Sigmoid colon (tissue), 7 donors: Measurements from ENCODE around the gene ISYNA1. TPM values are rescaled to one million over a fixed set of nuclear protein-coding genes. Genes with fewer than 3 reads are reported as not detected.

Experiments used
- DNase-seq: peaks from one replicate; pipeline ENCODE4 v3.0.0-alpha.2; 2019
- H3K27ac ChIP-seq, 4 donors: fragments of 200-600 bp; sonication (generic); one replicate each; pipeline ENCODE4 v1.5.1; 2016 to 2019; ENCODE audit warnings: mild to moderate bottlenecking in 1 of 4
- H3K27me3 ChIP-seq, 3 donors: fragments of 200-600 bp; sonication (generic); one replicate each; pipeline ENCODE4 v1.5.1; 2019; ENCODE audit warnings: mild to moderate bottlenecking in 1 of 3
- H3K36me3 ChIP-seq, 4 donors: fragments of 200-600 bp; sonication (generic); one replicate each; pipeline ENCODE4 v1.5.1; 2016 to 2019
- H3K4me1 ChIP-seq, 4 donors: fragments of 200-600 bp; sonication (generic); one replicate each; pipeline ENCODE4 v1.5.1; 2017 to 2019
- H3K4me3 ChIP-seq, 4 donors: fragments of 200-600 bp; sonication (generic); one replicate each; pipeline ENCODE4 v1.5.1; 2017 to 2019; ENCODE audit warnings: mild to moderate bottlenecking in 2 of 4, moderate library complexity in 1 of 4
- H3K9me3 ChIP-seq, 4 donors: fragments of 200-600 bp in 3 of 4; sonication (generic) in 3 of 4; one replicate each; pipeline versions ENCODE4 v1.5.1 to v1.6.1; 2013 to 2019
- EP300 ChIP-seq, 4 donors: sonication (generic); formaldehyde crosslinking; IDR thresholded peaks; one replicate each; pipeline ENCODE4 v1.6.1; 2017; ENCODE audit warnings: antibody characterized with exemption in 4 of 4
- POLR2A ChIP-seq, 2 donors: fragments of 450-650 bp; IDR thresholded peaks; one replicate each; pipeline ENCODE4 v1.6.1; 2016; ENCODE audit warnings: antibody characterized with exemption in 2 of 2, mild to moderate bottlenecking in 2 of 2, moderate library complexity in 2 of 2
- POLR2AphosphoS5 ChIP-seq, 4 donors: sonication (generic); formaldehyde crosslinking; IDR thresholded peaks; one replicate each; pipeline ENCODE4 v1.6.1; 2017; ENCODE audit warnings: antibody characterized with exemption in 4 of 4
- WGBS, 2 donors: extraction: QIAGEN DNeasy Blood & Tissue Kit; methylation state at CpG; one replicate each; pipeline ENCODE4 v1.1.7; 2013; 5-methylcytosine and 5-hydroxymethylcytosine counted together
- intact Hi-C: fragments of 100-400 bp; cut with DNase I; formaldehyde crosslinking; loops from one replicate; pipeline ENCODE4 v1.15.1; 2023
- polyA plus RNA-seq, 3 donors: library from polyadenylated mRNA; stranded (reverse); fragments of 200-250 nt; gene quantifications; one replicate each; pipeline ENCODE4 v1.2.3, GENCODE V29; 2013
- total RNA-seq, 4 donors: library from RNA; depleted of rRNA; stranded (reverse); fragments of >200 nt; gene quantifications; one replicate each; pipeline ENCODE4 v1.1.0, GENCODE V29; 2016
- TF ChIP-seq, protein P1 (sequence below), 4 experiments: fragments of 450-650 bp in 3 of 4; fragments of 200-600 bp in 1 of 4; IDR thresholded peaks; one replicate each; pipeline ENCODE4 v1.5.1; 2016 to 2019; ENCODE audit warnings: antibody characterized with exemption in 4 of 4, mild to moderate bottlenecking in 3 of 4, moderate library complexity in 2 of 4
- donor health status: healthy with polysubstance abuse.
- donor health status: Bipolar disorder and iron deficiency.
- donor health status: healthy.

Gene ISYNA1
- total and polyA plus RNA-seq, 7 donors, result 3.7 to 18.7 (median 10.2) TPM

DNA sequence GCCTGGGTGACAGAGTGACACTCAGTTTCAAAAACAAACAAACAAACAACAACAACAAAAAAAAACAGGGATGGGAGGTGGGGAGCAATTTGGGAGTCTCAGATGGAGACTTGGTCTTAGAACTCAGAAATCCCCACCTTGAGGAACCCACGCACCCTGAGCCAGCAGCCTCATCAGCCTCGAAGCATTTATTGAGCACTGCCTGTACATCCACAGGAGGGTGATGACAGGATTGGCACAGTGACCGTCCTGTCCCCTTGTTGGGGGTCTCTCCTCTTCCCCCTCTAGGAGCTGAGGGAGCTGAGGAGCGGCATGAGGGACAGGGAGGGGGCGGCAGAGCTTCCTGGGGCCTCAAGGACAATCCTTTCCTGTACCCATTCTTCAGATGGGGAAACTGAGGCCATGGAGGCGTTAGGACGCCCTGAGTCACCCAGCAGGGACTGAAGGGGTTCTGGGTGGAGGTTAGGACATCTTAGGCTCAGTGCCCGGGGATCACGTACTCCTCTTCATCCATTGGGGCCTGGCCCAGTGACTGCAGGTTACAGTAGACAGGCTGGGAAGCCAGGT lies 46.3 kb downstream of the ISYNA1 start:
- no peak for DNase-seq
- WGBS, 2 donors, result 82 to 85% methylated on average over 9 of the region's 9 CpGs
- Histone ChIP-seq H3K4me3 (no peak overlapping the region), H3K4me1 (peaks cover 0 to 11% (median 10%) of the 10 kb centered on the region in 4 donors), H3K27ac (no peak overlapping the region), H3K27me3 (peaks cover 2 to 15% (median 8%) of the 10 kb centered on the region in 3 donors), H3K36me3 (no peaks in the 10 kb centered on the region), H3K9me3 (peaks cover 0 to 5% (median 0%) of the 10 kb centered on the region in 4 donors)
- intact Hi-C loops, result no loop called here
- TF ChIP-seq POLR2A (IDR thresholded peaks at IDR 0.05), result no peak
- TF ChIP-seq EP300 (IDR thresholded peaks at IDR 0.05), result no peak
- no peak for TF ChIP-seq POLR2AphosphoS5 (IDR thresholded peaks at IDR 0.05)

DNA sequence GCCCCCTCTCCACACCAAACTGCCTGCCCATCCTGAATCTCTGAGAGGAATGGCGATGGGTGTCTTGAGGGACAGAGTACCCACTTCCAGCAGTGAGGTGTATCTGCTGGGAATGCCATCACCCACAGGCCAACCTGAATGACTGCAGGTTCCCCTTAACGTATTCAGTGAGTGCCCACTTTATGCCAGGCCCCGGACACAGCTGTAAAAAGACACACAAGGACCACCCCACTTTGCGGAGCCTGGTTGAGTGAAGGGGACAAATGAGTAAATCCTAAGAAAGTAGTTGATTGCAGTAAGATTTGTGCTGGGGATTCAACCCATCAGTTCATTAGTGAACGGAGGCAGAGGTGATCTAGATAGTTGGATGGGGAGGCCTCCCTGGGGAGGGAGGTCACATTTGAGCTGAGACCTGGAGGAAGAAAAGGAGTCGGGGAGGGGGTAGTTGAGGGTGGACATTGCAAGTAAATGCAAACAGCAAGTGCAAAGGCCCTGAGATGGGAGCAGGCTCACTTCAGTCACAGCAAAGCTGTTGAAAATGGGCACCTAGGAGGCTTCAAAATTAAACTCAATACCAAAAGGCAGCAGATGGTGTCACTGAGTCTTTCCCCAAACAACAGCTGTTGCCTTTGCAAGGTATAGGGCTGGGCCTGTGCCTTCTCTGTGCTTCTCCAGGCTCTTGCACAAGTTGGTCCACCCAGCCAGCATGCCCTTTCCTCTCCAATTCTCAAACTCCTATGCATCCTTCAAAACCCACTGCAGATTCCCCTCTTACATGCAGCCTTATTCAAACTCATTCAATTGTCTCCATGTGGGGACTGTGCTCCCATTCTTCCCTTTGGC lies 47.6 kb downstream of the ISYNA1 start:
- Histone ChIP-seq H3K36me3 (no peaks in the 10 kb centered on the region), H3K27ac (no peak overlapping the region), H3K4me1 (peaks cover 0 to 20% (median 13%) of the 10 kb centered on the region in 4 donors), H3K27me3 (peaks cover 0 to 21% (median 0%) of the 10 kb centered on the region in 3 donors), H3K9me3 (peaks cover 0 to 5% (median 0%) of the 10 kb centered on the region in 4 donors), H3K4me3 (no peak overlapping the region)
- intact Hi-C loops, result no loop called here
- no peak for DNase-seq
- whole genome bisulfite sequencing, 2 donors, result 83 to 92% methylated on average over 6 of the region's 6 CpGs
- TF ChIP-seq POLR2AphosphoS5 (IDR thresholded peaks at IDR 0.05), result no peak
- no peak for TF ChIP-seq EP300 (IDR thresholded peaks at IDR 0.05)
- no peak for TF ChIP-seq POLR2A (IDR thresholded peaks at IDR 0.05)
- TF ChIP-seq, protein P1, sequence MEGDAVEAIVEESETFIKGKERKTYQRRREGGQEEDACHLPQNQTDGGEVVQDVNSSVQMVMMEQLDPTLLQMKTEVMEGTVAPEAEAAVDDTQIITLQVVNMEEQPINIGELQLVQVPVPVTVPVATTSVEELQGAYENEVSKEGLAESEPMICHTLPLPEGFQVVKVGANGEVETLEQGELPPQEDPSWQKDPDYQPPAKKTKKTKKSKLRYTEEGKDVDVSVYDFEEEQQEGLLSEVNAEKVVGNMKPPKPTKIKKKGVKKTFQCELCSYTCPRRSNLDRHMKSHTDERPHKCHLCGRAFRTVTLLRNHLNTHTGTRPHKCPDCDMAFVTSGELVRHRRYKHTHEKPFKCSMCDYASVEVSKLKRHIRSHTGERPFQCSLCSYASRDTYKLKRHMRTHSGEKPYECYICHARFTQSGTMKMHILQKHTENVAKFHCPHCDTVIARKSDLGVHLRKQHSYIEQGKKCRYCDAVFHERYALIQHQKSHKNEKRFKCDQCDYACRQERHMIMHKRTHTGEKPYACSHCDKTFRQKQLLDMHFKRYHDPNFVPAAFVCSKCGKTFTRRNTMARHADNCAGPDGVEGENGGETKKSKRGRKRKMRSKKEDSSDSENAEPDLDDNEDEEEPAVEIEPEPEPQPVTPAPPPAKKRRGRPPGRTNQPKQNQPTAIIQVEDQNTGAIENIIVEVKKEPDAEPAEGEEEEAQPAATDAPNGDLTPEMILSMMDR (IDR thresholded peaks at IDR 0.05), result no peak

DNA sequence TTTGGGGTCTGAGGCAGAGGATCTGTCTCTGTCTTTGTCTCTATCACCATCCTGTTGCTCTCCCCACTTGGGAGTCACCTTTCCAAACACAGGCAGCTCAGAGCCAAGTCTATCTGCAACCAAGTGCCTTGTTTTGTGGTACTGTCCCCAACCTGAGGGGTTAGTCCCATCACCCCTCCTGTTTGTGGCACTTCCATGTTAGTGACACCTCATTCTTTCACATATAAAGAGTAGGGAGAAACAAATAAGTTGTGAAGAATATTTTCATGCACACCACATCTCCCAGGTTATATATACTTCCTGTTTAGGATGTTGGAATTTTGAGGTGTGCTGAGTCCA lies 48.2 kb downstream of the ISYNA1 start:
- no peak overlapping the region for H3K4me3 ChIP-seq
- no peak overlapping the region for H3K27ac ChIP-seq
- peaks cover 0 to 20% (median 13%) of the 10 kb centered on the region in 4 donors for H3K4me1 ChIP-seq
- H3K36me3 ChIP-seq, result no peaks in the 10 kb centered on the region
- peaks cover 0 to 27% (median 0%) of the 10 kb centered on the region in 3 donors for H3K27me3 ChIP-seq
- H3K9me3 ChIP-seq, result peaks cover 0 to 5% (median 0%) of the 10 kb centered on the region in 4 donors
- no peak for TF ChIP-seq EP300 (IDR thresholded peaks at IDR 0.05)
- DNase-seq, result no peak
- intact Hi-C loops, result no loop called here

DNA sequence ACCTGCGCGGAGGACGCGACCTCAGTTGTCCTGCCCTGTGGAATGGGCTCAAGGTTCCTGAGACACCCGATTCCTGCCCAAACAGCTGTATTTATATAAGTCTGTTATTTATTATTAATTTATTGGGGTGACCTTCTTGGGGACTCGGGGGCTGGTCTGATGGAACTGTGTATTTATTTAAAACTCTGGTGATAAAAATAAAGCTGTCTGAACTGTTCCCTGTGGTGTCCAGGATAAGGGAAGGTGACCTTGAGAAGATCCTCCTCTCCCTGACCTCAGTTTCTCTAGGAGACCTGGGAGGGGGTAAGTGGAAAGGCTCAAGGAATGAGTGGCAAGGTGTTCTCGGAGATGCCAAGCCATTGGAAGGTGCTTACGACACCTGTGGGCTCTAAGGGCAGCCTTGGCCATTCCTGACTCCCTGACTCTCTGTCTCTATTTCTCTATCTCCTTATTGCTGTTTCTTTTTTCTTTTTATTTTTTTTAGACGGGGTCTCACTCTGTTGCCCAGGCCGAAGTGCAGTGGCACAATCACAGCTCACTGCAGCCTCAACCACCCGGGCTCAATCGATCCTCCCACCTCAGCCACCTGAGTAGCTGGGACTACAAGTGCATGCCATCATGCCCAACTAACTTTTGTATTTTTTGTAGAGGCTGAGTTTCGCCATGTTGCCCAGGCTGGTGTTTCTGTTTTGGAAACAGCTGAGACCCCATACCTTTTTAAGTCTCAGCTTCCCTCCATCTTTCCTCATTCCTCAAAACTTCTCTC lies 48.8 kb downstream of the ISYNA1 start:
- Histone ChIP-seq H3K4me3 (peak overlapping the region in 2 of 4 donors; percentile 36 to 41), H3K27ac (no peak overlapping the region), H3K4me1 (peaks cover 0 to 20% (median 13%) of the 10 kb centered on the region in 4 donors), H3K27me3 (peaks cover 0 to 32% (median 0%) of the 10 kb centered on the region in 3 donors), H3K9me3 (peaks cover 0 to 5% (median 0%) of the 10 kb centered on the region in 4 donors), H3K36me3 (no peaks in the 10 kb centered on the region)
- TF ChIP-seq, protein P1 (IDR thresholded peaks at IDR 0.05), result no peak
- TF ChIP-seq EP300 (IDR thresholded peaks at IDR 0.05), result no peak
- no peak for TF ChIP-seq POLR2A (IDR thresholded peaks at IDR 0.05)
- no peak for TF ChIP-seq POLR2AphosphoS5 (IDR thresholded peaks at IDR 0.05)
- intact Hi-C loops, result loop anchor here (1.0 kb wide), 1 partner anchor 21 kb away; no protein-coding TSS in a partner anchor
- 86 to 87% methylated on average over 13 of the region's 13 CpGs for WGBS, 2 donors
- DNase-seq, result no peak

DNA sequence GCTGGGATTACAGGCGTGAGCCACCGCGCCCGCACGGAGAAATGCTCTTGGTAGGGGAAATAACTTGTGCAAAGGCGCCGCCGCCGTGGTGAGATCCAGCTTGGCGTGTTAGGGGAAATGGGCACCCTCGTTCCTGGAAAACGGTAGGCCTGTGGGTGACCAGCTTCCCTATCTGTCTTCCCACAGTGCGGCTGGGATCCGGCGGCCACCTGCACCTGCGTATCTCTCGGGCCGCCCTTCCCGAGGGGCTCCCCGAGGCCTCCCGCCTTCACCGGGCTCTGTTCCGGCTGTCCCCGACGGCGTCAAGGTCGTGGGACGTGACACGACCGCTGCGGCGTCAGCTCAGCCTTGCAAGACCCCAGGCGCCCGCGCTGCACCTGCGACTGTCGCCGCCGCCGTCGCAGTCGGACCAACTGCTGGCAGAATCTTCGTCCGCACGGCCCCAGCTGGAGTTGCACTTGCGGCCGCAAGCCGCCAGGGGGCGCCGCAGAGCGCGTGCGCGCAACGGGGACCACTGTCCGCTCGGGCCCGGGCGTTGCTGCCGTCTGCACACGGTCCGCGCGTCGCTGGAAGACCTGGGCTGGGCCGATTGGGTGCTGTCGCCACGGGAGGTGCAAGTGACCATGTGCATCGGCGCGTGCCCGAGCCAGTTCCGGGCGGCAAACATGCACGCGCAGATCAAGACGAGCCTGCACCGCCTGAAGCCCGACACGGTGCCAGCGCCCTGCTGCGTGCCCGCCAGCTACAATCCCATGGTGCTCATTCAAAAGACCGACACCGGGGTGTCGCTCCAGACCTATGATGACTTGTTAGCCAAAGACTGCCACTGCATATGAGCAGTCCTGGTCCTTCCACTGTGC lies 49.6 kb downstream of the ISYNA1 start:
- peak; percentile 88 for DNase-seq
- WGBS, 2 donors, result 4 to 6% methylated on average over 86 of the region's 86 CpGs
- peaks cover 0 to 37% (median 2%) of the 10 kb centered on the region in 3 donors for H3K27me3 ChIP-seq
- H3K36me3 ChIP-seq, result no peaks in the 10 kb centered on the region
- H3K4me3 ChIP-seq, result peak overlapping the region in 3 of 4 donors; percentile 30 to 41 (median 36)
- H3K27ac ChIP-seq, result peak overlapping the region in 3 of 4 donors; percentile 22 to 48 (median 46)
- H3K9me3 ChIP-seq, result peaks cover 0 to 5% (median 0%) of the 10 kb centered on the region in 4 donors
- H3K4me1 ChIP-seq, result peaks cover 0 to 20% (median 13%) of the 10 kb centered on the region in 4 donors
- intact Hi-C loops, result loop anchor here (1.0 kb wide), 1 partner anchor 22 kb away; no protein-coding TSS in a partner anchor
- TF ChIP-seq EP300 (IDR thresholded peaks at IDR 0.05) (no peak), POLR2AphosphoS5 (IDR thresholded peaks at IDR 0.05) (peak in 2 of 4 donors; percentile 27 to 38)
- TF ChIP-seq, protein P1 (IDR thresholded peaks at IDR 0.05), result peak; percentile 96 to 100 (median 98)
